Smooth muscle cell (in vitro differentiated cells): ENCODE results near the gene POLR1D. TPM values are rescaled to one million over a fixed set of nuclear protein-coding genes. Genes with fewer than 3 reads are reported as not detected.

ENCODE experiments used
- DNase-seq: peaks from one replicate; lab custom pipeline; 2025; ENCODE audit not compliant: unreplicated experiment; lab: John Stamatoyannopoulos, UW
- H2AFZ ChIP-seq: fragments of 200-600 bp; sonication (generic); 2 replicates; pipeline ENCODE4 v1.6.0; 2016; ENCODE audit warnings: antibody characterized with exemption, low read depth, mild to moderate bottlenecking
- H3F3A ChIP-seq: fragments of 200-600 bp; sonication (generic); 2 replicates; pipeline ENCODE4 v1.6.0; 2017; ENCODE audit warnings: antibody characterized with exemption, low read depth
- H3K27ac ChIP-seq: fragments of 200-600 bp; sonication (generic); 2 replicates; pipeline ENCODE4 v1.5.1; 2016; ENCODE audit warnings: low read depth, mild to moderate bottlenecking
- H3K27me3 ChIP-seq: fragments of 200-600 bp; sonication (generic); 2 replicates; pipeline ENCODE4 v1.6.1; 2016; ENCODE audit warnings: low read depth, mild to moderate bottlenecking
- H3K36me3 ChIP-seq: fragments of 200-600 bp; sonication (generic); 2 replicates; pipeline ENCODE4 v1.5.1; 2016; ENCODE audit warnings: low read depth
- H3K4me1 ChIP-seq: fragments of 200-600 bp; sonication (generic); 2 replicates; pipeline ENCODE4 v1.5.1; 2016; ENCODE audit warnings: low read depth
- H3K4me2 ChIP-seq: fragments of 200-600 bp; sonication (generic); 2 replicates; pipeline ENCODE4 v1.6.0; 2016; ENCODE audit warnings: mild to moderate bottlenecking
- H3K4me3 ChIP-seq: fragments of 200-600 bp; sonication (generic); 2 replicates; pipeline ENCODE4 v1.5.1; 2016; ENCODE audit warnings: mild to moderate bottlenecking
- H3K79me2 ChIP-seq: fragments of 200-600 bp; sonication (generic); 2 replicates; pipeline ENCODE4 v1.6.0; 2016; ENCODE audit warnings: low read depth, mild to moderate bottlenecking
- H3K9ac ChIP-seq: fragments of 200-600 bp; sonication (generic); 2 replicates; pipeline ENCODE4 v1.6.0; 2016; ENCODE audit warnings: low read depth
- H3K9me3 ChIP-seq: fragments of 200-600 bp; sonication (generic); replicated peaks from 2 replicates; pipeline ENCODE4 v1.5.1; 2016; ENCODE audit warnings: low read depth
- H4K20me1 ChIP-seq: fragments of 200-600 bp; sonication (generic); 2 replicates; pipeline ENCODE4 v1.6.0; 2016; ENCODE audit warnings: low read depth
- CTCF ChIP-seq: fragments of 200-600 bp; sonication (generic); IDR thresholded peaks from 2 replicates; pipeline ENCODE4 v1.5.1; 2017; ENCODE audit warnings: borderline replicate concordance, mild to moderate bottlenecking, antibody characterized with exemption; ENCODE audit not compliant: insufficient read depth, poor library complexity, severe bottlenecking
- WGBS: methylation state at CpG from one replicate; pipeline ENCODE4 v1.1.7; 2016; ENCODE audit warnings: low lambda C conversion rate; 5-methylcytosine and 5-hydroxymethylcytosine counted together
- polyA plus RNA-seq: library from polyadenylated mRNA; unstranded; fragments of >200 nt; fragmentation: Nextera tagmentation; extraction: Ambion mirVana; gene quantifications from 2 replicates; pipeline ENCODE4 v1.2.1, GENCODE V29; 2016
- total RNA-seq: library from RNA; depleted of rRNA; stranded (reverse); fragments of >200 nt; gene quantifications from 2 replicates; pipeline ENCODE4 v1.2.3, GENCODE V29; 2014

POLR1D gene
- total and polyA plus RNA-seq, 2 experiments from 2014 or later, result 45.7 to 102 TPM

GRCh38 chr13:27621116-27621365, 651 bp upstream of the POLR1D start:
- Histone ChIP-seq H3K36me3 (no peaks in the 10 kb centered on the region), H3K27ac (peak overlapping the region; percentile 77), H4K20me1 (peaks cover 69% of the 10 kb centered on the region), H3K9me3 (no peaks in the 10 kb centered on the region), H3K4me3 (peak overlapping the region; percentile 94), H3K9ac (peak overlapping the region; percentile 53), H3K4me1 (peaks cover 18% of the 10 kb centered on the region), H3K4me2 (peak overlapping the region; percentile 94), H3K79me2 (peaks cover 79% of the 10 kb centered on the region), H3K27me3 (no peaks in the 10 kb centered on the region), H2AFZ (peak overlapping the region; percentile 77), H3F3A (peaks cover 7% of the 10 kb centered on the region)
- 0% methylated on average over 6 of the region's 8 CpGs for WGBS
- TF ChIP-seq CTCF, result no peak
- no peak for DNase-seq

GRCh38 chr13:27622102-27622820, 569 bp downstream of the POLR1D start:
- Histone ChIP-seq H3K9ac (peak overlapping the region; percentile 78), H3K4me2 (peak overlapping the region; percentile 94), H3K36me3 (no peaks in the 10 kb centered on the region), H3K79me2 (peaks cover 76% of the 10 kb centered on the region), H2AFZ (peak overlapping the region; percentile 95), H4K20me1 (peaks cover 66% of the 10 kb centered on the region), H3F3A (peaks cover 7% of the 10 kb centered on the region), H3K9me3 (no peaks in the 10 kb centered on the region), H3K27me3 (no peaks in the 10 kb centered on the region), H3K4me3 (peak overlapping the region; percentile 94), H3K27ac (peak overlapping the region; percentile 77), H3K4me1 (peaks cover 18% of the 10 kb centered on the region)
- WGBS, result 8% methylated on average over 13 of the region's 13 CpGs
- no peak for DNase-seq
- no peak for TF ChIP-seq CTCF

GRCh38 chr13:27622881-27623280, 1.2 kb downstream of the POLR1D start:
- Histone ChIP-seq H4K20me1 (peaks cover 66% of the 10 kb centered on the region), H3K4me3 (peak overlapping the region; percentile 94), H3K4me1 (peaks cover 18% of the 10 kb centered on the region), H3K4me2 (peak overlapping the region; percentile 94), H3F3A (peaks cover 7% of the 10 kb centered on the region), H2AFZ (no peak overlapping the region), H3K27ac (no peak overlapping the region), H3K9me3 (no peaks in the 10 kb centered on the region), H3K36me3 (no peaks in the 10 kb centered on the region), H3K79me2 (peaks cover 72% of the 10 kb centered on the region), H3K9ac (no peak overlapping the region), H3K27me3 (no peaks in the 10 kb centered on the region)
- TF ChIP-seq CTCF, result no peak
- WGBS, result 92% methylated on average over 7 of the region's 7 CpGs
- no peak for DNase-seq

- Histone ChIP-seq H3K27ac (no peak overlapping the region), H3K27me3 (no peaks in the 10 kb centered on the region), H3K4me3 (no peak overlapping the region), H3K9me3 (no peaks in the 10 kb centered on the region), H3K4me2 (no peak overlapping the region), H3K4me1 (peaks cover 14% of the 10 kb centered on the region), H3F3A (peaks cover 7% of the 10 kb centered on the region), H3K36me3 (no peaks in the 10 kb centered on the region), H3K79me2 (peaks cover 68% of the 10 kb centered on the region), H2AFZ (no peak overlapping the region), H3K9ac (no peak overlapping the region), H4K20me1 (peaks cover 66% of the 10 kb centered on the region)
- TF ChIP-seq CTCF, result no peak
- 98% methylated on average over 3 of the region's 3 CpGs for WGBS
- no peak for DNase-seq
Observed at GRCh38 chr13:27624071-27624470, 2.4 kb downstream of the POLR1D start.
